Measurements from ENCODE around the gene POLR2C.

DNA sequence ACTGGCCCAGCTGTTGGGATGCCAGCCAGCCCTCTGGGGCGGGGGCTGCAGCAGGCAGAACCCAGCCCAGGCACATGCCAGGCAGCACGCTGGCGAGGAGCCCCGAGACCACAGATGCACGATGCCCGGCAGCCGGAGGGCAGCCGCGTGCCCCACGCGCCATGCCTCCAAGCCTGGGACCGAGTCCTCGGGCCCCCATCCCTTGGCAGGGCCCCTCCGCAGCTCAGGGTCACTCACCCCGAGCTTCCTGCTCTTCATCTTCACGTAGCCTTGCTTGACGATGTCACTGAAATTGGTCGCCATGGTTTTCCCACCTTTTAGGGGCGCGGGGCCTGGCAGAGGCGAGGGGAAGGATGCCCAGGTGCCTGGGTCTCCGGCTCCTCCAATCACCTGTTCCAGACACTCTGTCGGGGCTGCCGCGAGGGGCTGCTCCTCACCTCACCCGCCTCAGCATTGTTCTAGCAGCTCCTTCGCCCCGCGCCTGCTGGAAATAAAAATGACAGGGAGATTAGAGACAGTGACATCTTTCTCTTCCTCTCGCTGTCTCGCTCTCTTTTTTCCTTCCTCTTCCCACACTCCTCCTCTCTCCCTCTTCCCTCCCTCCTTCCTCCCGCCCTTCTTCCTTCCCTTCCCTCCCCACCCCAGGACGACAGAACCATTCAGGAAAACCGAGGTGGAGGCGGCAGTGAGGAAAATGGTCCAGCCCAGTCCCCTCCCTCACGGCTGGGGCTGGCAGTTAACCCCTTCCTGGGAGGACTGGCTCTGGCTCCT, 16.9 kb downstream of the POLR2C start:
- TF ChIP-seq, protein P1, sequence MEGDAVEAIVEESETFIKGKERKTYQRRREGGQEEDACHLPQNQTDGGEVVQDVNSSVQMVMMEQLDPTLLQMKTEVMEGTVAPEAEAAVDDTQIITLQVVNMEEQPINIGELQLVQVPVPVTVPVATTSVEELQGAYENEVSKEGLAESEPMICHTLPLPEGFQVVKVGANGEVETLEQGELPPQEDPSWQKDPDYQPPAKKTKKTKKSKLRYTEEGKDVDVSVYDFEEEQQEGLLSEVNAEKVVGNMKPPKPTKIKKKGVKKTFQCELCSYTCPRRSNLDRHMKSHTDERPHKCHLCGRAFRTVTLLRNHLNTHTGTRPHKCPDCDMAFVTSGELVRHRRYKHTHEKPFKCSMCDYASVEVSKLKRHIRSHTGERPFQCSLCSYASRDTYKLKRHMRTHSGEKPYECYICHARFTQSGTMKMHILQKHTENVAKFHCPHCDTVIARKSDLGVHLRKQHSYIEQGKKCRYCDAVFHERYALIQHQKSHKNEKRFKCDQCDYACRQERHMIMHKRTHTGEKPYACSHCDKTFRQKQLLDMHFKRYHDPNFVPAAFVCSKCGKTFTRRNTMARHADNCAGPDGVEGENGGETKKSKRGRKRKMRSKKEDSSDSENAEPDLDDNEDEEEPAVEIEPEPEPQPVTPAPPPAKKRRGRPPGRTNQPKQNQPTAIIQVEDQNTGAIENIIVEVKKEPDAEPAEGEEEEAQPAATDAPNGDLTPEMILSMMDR (IDR thresholded peaks at IDR 0.05), result no peak
- no peak for TF ChIP-seq POLR2A (IDR thresholded peaks at IDR 0.05)
- no peak for TF ChIP-seq POLR2AphosphoS5 (IDR thresholded peaks at IDR 0.05)
- no peak for TF ChIP-seq EP300 (IDR thresholded peaks at IDR 0.05)

Data from gastroesophageal sphincter (tissue), 3 donors.